BLaER1 (cell line): ENCODE results near the gene ROR1.
A peak's percentile ranks its signal among the peaks of the same experiment; 100 is the strongest.

Experiments used
- H3K27ac ChIP-seq: shearing (Covaris generic); formaldehyde crosslinking; 2 replicates; pipeline ENCODE4 v1.8.1; 2022
- H3K27me3 ChIP-seq: shearing (Covaris generic); formaldehyde crosslinking; 2 replicates; pipeline ENCODE4 v1.8.1; 2022
- H3K36me3 ChIP-seq: shearing (Covaris generic); formaldehyde crosslinking; 2 replicates; pipeline ENCODE4 v1.8.1; 2022
- H3K4me1 ChIP-seq: shearing (Covaris generic); formaldehyde crosslinking; 2 replicates; pipeline ENCODE4 v1.8.1; 2022
- H3K4me2 ChIP-seq: shearing (Covaris generic); formaldehyde crosslinking; 2 replicates; pipeline ENCODE4 v1.8.1; 2022
- H3K4me3 ChIP-seq: shearing (Covaris generic); formaldehyde crosslinking; 2 replicates; pipeline ENCODE4 v1.8.1; 2022
- H3K9ac ChIP-seq: shearing (Covaris generic); formaldehyde crosslinking; 2 replicates; pipeline ENCODE4 v1.8.1; 2022
- H3K9me3 ChIP-seq: shearing (Covaris generic); formaldehyde crosslinking; 2 replicates; pipeline ENCODE4 v1.8.1; 2022
- H4K20me1 ChIP-seq: shearing (Covaris generic); formaldehyde crosslinking; 2 replicates; pipeline ENCODE4 v1.8.1; 2022
- Cebpa-rat ChIP-seq: shearing (Covaris generic); IDR thresholded peaks from 2 replicates; pipeline ENCODE4 v1.8.1; 2022

ROR1 gene

DNA sequence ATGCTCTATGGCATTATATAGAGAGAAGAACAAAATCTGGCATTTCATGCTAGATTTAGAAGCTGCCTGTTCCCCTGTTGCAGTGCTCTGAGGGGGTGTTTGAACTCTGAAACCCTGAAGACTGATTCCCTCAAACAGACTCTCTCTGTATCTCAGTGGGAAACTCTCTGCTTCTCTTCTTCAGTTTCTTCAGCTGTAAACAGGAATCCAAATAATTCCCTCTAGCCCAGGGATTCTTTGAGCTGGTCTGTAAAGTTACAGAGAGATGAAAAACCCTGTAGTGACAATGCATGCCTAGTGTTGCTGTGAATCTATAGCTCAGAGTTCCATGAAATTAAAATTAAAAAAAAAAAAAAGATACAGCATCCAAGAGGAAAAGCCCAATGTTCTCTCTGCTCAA lies 17.0 kb upstream of the ROR1 start:
- TF ChIP-seq Cebpa-rat: no peak
- H3K4me3 ChIP-seq: no peak overlapping the region

DNA sequence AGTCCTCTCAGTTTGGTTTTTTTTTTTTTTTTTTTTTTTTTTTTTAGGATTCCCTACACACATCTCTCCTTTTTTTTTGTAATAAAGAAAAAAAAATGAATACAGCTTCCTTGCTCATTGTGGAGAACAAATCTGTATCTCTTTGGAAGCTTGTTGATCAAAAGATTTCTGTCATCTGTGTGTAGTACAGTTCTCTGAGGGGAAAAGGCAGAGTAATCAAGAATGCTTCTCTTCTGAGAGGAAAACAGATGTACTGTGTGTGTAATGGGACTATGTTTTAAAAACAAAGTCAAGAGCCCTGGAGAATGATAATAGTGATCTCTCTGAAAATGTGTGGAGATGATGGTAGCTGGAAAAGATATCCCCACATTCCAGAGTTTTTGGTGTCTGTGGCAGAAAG lies 16.5 kb upstream of the ROR1 start:
- H3K4me1 ChIP-seq: peaks cover 19% of the 10 kb centered on the region
- no peak overlapping the region for H3K4me3 ChIP-seq
- H3K27me3 ChIP-seq: no peaks in the 10 kb centered on the region
- H3K36me3 ChIP-seq: no peaks in the 10 kb centered on the region
- TF ChIP-seq Cebpa-rat: no peak
- no peak overlapping the region for H3K9ac ChIP-seq
- H3K4me2 ChIP-seq: no peak overlapping the region
- no peaks in the 10 kb centered on the region for H3K9me3 ChIP-seq
- no peaks in the 10 kb centered on the region for H4K20me1 ChIP-seq
- H3K27ac ChIP-seq: no peak overlapping the region

More for the DNA sequence above, 17.0 kb upstream of the ROR1 start:
- Histone ChIP-seq H3K4me1 (peaks cover 24% of the 10 kb centered on the region), H4K20me1 (no peaks in the 10 kb centered on the region), H3K4me2 (no peak overlapping the region), H3K9me3 (no peaks in the 10 kb centered on the region), H3K36me3 (no peaks in the 10 kb centered on the region), H3K9ac (no peak overlapping the region), H3K27me3 (no peaks in the 10 kb centered on the region), H3K27ac (no peak overlapping the region)

DNA sequence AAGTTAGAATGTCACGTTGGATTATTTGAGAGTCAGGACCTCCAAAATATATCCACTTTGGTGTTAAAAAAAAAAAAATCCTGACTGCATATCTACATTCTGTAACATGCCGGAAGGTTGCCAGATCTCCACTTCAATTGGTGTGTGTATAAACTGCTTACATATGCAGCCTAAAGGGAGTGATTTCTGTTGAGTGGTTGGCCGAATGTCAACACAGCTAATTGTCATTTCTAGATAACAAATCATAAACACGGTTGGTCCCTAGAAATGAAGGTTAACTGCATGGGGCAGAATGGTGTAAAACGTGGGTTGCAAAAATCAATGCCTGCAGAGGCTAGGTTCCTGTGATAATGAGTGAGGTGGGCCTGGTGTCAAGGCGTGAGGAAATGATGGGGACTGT lies 15.0 kb upstream of the ROR1 start:
- Histone ChIP-seq H3K9me3 (no peaks in the 10 kb centered on the region), H3K4me3 (no peak overlapping the region), H3K4me2 (no peak overlapping the region), H3K27me3 (no peaks in the 10 kb centered on the region), H3K36me3 (no peaks in the 10 kb centered on the region), H4K20me1 (no peaks in the 10 kb centered on the region), H3K27ac (no peak overlapping the region), H3K4me1 (peaks cover 4% of the 10 kb centered on the region), H3K9ac (no peak overlapping the region)
- no peak for TF ChIP-seq Cebpa-rat

- Histone ChIP-seq H3K4me3 (no peak overlapping the region), H3K9me3 (no peaks in the 10 kb centered on the region), H3K36me3 (no peaks in the 10 kb centered on the region), H3K4me2 (no peak overlapping the region), H3K4me1 (no peaks in the 10 kb centered on the region), H3K27ac (no peak overlapping the region), H3K27me3 (no peaks in the 10 kb centered on the region), H4K20me1 (no peaks in the 10 kb centered on the region), H3K9ac (no peak overlapping the region)
- no peak for TF ChIP-seq Cebpa-rat
Observed at GRCh38 chr1:63759778-63760177, 14.0 kb upstream of the ROR1 start.

GRCh38 chr1:63770381-63770780 lies 3.4 kb upstream of the ROR1 start:
- Histone ChIP-seq H3K36me3 (no peaks in the 10 kb centered on the region), H3K4me2 (no peak overlapping the region), H4K20me1 (peaks cover 5% of the 10 kb centered on the region), H3K9ac (no peak overlapping the region), H3K4me1 (peaks cover 12% of the 10 kb centered on the region), H3K27ac (no peak overlapping the region), H3K27me3 (peaks cover 33% of the 10 kb centered on the region), H3K4me3 (no peak overlapping the region), H3K9me3 (no peaks in the 10 kb centered on the region)
- no peak for TF ChIP-seq Cebpa-rat

- peaks cover 23% of the 10 kb centered on the region for H4K20me1 ChIP-seq
- no peak overlapping the region for H3K4me3 ChIP-seq
- H3K27me3 ChIP-seq: peaks cover 50% of the 10 kb centered on the region
- H3K36me3 ChIP-seq: no peaks in the 10 kb centered on the region
- H3K27ac ChIP-seq: no peak overlapping the region
- H3K4me1 ChIP-seq: peaks cover 18% of the 10 kb centered on the region
- H3K4me2 ChIP-seq: no peak overlapping the region
- no peak for TF ChIP-seq Cebpa-rat
- no peak overlapping the region for H3K9ac ChIP-seq
- no peaks in the 10 kb centered on the region for H3K9me3 ChIP-seq
Observed at GRCh38 chr1:63772201-63772600, 1.6 kb upstream of the ROR1 start.

GRCh38 chr1:63772876-63773275 lies 941 bp upstream of the ROR1 start:
- Histone ChIP-seq H3K9me3 (no peaks in the 10 kb centered on the region), H3K4me1 (peaks cover 18% of the 10 kb centered on the region), H3K4me3 (no peak overlapping the region), H3K27ac (no peak overlapping the region), H3K9ac (no peak overlapping the region), H4K20me1 (peaks cover 30% of the 10 kb centered on the region), H3K36me3 (no peaks in the 10 kb centered on the region), H3K4me2 (peak overlapping the region; percentile 90), H3K27me3 (peaks cover 50% of the 10 kb centered on the region)
- no peak for TF ChIP-seq Cebpa-rat

DNA sequence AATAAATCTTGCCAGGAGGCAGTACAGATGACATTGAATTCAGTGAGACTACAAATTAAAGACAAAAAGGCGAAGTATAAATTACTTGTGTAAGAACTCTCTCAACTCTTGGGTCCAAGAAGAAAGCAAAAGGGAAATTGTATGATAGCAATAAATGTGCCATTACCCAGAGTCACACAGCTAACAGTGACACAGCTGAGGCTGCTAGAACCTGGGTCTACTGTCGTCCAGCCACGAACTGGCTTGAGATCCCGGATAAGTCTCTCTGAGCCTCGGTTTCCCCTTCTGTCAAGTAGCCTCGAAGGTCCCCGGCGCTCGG lies 362 bp upstream of the ROR1 start:
- Histone ChIP-seq H3K4me3 (peak overlapping the region; percentile 82), H3K4me1 (peaks cover 18% of the 10 kb centered on the region), H3K27me3 (peaks cover 50% of the 10 kb centered on the region), H3K9ac (peak overlapping the region; percentile 74; the same call in 1 of the 2 replicates), H3K9me3 (no peaks in the 10 kb centered on the region), H4K20me1 (peaks cover 36% of the 10 kb centered on the region), H3K36me3 (no peaks in the 10 kb centered on the region), H3K27ac (no peak overlapping the region), H3K4me2 (peak overlapping the region; percentile 90)
- TF ChIP-seq Cebpa-rat: no peak

GRCh38 chr1:63774617-63775417 lies 1.0 kb downstream of the ROR1 start:
- H3K4me2 ChIP-seq: peak overlapping the region; percentile 90
- peaks cover 18% of the 10 kb centered on the region for H3K4me1 ChIP-seq
- H3K9ac ChIP-seq: peak overlapping the region; percentile 74
- H3K36me3 ChIP-seq: no peaks in the 10 kb centered on the region
- peaks cover 50% of the 10 kb centered on the region for H3K27me3 ChIP-seq
- H3K27ac ChIP-seq: no peak overlapping the region
- peaks cover 48% of the 10 kb centered on the region for H4K20me1 ChIP-seq
- no peaks in the 10 kb centered on the region for H3K9me3 ChIP-seq
- TF ChIP-seq Cebpa-rat: no peak
- H3K4me3 ChIP-seq: peak overlapping the region; percentile 82

DNA sequence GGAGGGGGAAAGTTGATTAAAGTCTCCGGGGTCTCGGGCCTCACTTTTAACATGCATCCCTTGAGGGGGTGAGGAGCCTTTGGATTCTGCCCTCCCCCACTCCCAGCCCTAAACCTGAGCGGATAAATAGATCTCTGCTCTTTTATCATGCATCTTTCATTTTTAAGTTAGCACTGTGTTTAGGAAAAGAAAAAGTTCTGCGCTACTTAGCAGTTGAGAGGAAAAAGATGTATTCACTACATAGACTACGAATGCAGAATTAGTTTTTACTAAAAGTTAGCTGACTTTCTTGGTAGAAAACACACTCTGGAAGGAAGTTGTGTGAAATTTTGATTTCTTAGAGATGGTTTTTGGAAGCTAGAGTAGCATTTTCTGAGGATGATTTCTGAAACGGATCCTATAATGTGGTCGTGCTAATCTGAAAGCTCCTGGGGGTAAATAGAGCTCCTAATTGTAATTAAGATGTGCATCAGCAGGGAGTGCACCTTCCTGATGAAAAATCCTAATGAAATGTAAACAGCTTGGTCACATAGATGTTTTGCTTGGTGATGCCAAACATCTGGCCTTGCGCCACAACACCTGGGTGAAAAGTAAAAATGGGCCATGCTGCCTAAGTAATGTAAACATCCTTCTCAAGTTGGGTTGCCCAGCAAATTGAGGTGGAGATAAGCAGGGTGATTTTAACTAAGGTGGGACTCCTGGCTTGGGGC lies 1.8 kb downstream of the ROR1 start:
- H3K9ac ChIP-seq: 0 out of 2 replicates have a peak overlapping the region, but pooled peaks have one; percentile 74
- peaks cover 18% of the 10 kb centered on the region for H3K4me1 ChIP-seq
- no peak for TF ChIP-seq Cebpa-rat
- H3K27ac ChIP-seq: no peak overlapping the region
- no peaks in the 10 kb centered on the region for H3K9me3 ChIP-seq
- H3K27me3 ChIP-seq: peaks cover 50% of the 10 kb centered on the region
- peak overlapping the region; percentile 90 for H3K4me2 ChIP-seq
- peaks cover 51% of the 10 kb centered on the region for H4K20me1 ChIP-seq
- H3K36me3 ChIP-seq: no peaks in the 10 kb centered on the region
- peak overlapping the region; percentile 82 for H3K4me3 ChIP-seq
